AG09309 (cell line): ENCODE results near the gene TRMT10A.

Experiments
- DNase-seq: peaks from one replicate; pipeline ENCODE4 v3.0.0-alpha.2; 2010; ENCODE audit warnings: low read depth
- H3K4me3 ChIP-seq: 2 replicates; pipeline ENCODE4 v1.5.1; 2011; ENCODE audit warnings: mild to moderate bottlenecking, low read depth, low read length, moderate library complexity; ENCODE audit not compliant: control insufficient read depth
- CTCF ChIP-seq: IDR thresholded peaks from 2 replicates; pipeline ENCODE4 v1.5.1; 2011; ENCODE audit warnings: mild to moderate bottlenecking, low read depth, low read length, inconsistent platforms; ENCODE audit not compliant: insufficient read depth, control insufficient read depth; ENCODE audit errors: missing control alignments

TRMT10A gene

GRCh38 chr4:99571883-99572282, 8.0 kb upstream of the TRMT10A start:
- no peak overlapping the region for H3K4me3 ChIP-seq
- DNase-seq: no peak
- TF ChIP-seq CTCF: no peak

- no peak overlapping the region for H3K4me3 ChIP-seq
- TF ChIP-seq CTCF: no peak
- DNase-seq: no peak
Observed at GRCh38 chr4:99564921-99565320, 1.1 kb upstream of the TRMT10A start.

- DNase-seq: no peak
- H3K4me3 ChIP-seq: no peak overlapping the region
- TF ChIP-seq CTCF: no peak
Observed at GRCh38 chr4:99552872-99553271, 11.0 kb downstream of the TRMT10A start.

- DNase-seq: no peak
- H3K4me3 ChIP-seq: no peak overlapping the region
- no peak for TF ChIP-seq CTCF
Observed at GRCh38 chr4:99540277-99540939, 23.4 kb downstream of the TRMT10A start.

- DNase-seq: no peak
- no peak for TF ChIP-seq CTCF
- no peak overlapping the region for H3K4me3 ChIP-seq
Observed at GRCh38 chr4:99537674-99538073, 26.2 kb downstream of the TRMT10A start.

GRCh38 chr4:99536848-99537247, 27.0 kb downstream of the TRMT10A start:
- no peak for TF ChIP-seq CTCF

More at GRCh38 chr4:99536848-99537247, 27.0 kb downstream of the TRMT10A start:
- DNase-seq: no peak
- no peak overlapping the region for H3K4me3 ChIP-seq
